DND-41 (cell line): Measurements from ENCODE around the gene MEGF9.

Source experiments
- ATAC-seq: fragments of 200-7000 bp; cut with Tn5 transposase; 3 replicates; pipeline ENCODE4 v1.9.1; 2021; ENCODE audit warnings: low read depth; ENCODE audit not compliant: insufficient read depth
- DNase-seq: peaks from one replicate; pipeline ENCODE4 v3.0.0-alpha.2; 2020
- H2AFZ ChIP-seq: 2 replicates; pipeline ENCODE4 v1.6.0; 2012; ENCODE audit warnings: low read depth, low read length
- H3K27ac ChIP-seq: 2 replicates; pipeline ENCODE4 v1.5.1; 2012; ENCODE audit warnings: low read length, inconsistent platforms
- H3K27me3 ChIP-seq: fragments of 200-600 bp; sonication (generic); 2 replicates; pipeline ENCODE4 v1.6.0; 2012; ENCODE audit warnings: low read length, mild to moderate bottlenecking, inconsistent platforms; ENCODE audit not compliant: insufficient read depth, poor library complexity
- H3K36me3 ChIP-seq: 2 replicates; pipeline ENCODE4 v1.5.1; 2012; ENCODE audit warnings: low read length, inconsistent platforms; ENCODE audit not compliant: insufficient read depth
- H3K4me1 ChIP-seq: 2 replicates; pipeline ENCODE4 v1.5.1; 2012; ENCODE audit warnings: mild to moderate bottlenecking, low read length; ENCODE audit not compliant: insufficient read depth
- H3K4me2 ChIP-seq: 2 replicates; pipeline ENCODE4 v1.6.0; 2012; ENCODE audit warnings: mild to moderate bottlenecking, moderate library complexity, low read length, inconsistent platforms; ENCODE audit not compliant: insufficient read depth
- H3K4me3 ChIP-seq, 2 experiments: fragments of 200-600 bp in 1 of 2; shearing (Covaris generic) in 1 of 2; 2 replicates each; pipeline ENCODE4 v1.5.1; 2012 to 2016; ENCODE audit warnings: inconsistent platforms in 2 of 2, low read length in 2 of 2, mild to moderate bottlenecking in 2 of 2, low read depth in 1 of 2, moderate library complexity in 1 of 2
- H3K79me2 ChIP-seq: 2 replicates; pipeline ENCODE4 v1.6.0; 2012; ENCODE audit warnings: low read length, inconsistent platforms; ENCODE audit not compliant: insufficient read depth
- H3K9ac ChIP-seq: 2 replicates; pipeline ENCODE4 v1.6.0; 2012; ENCODE audit warnings: low read depth, mild to moderate bottlenecking, inconsistent platforms, low read length, moderate library complexity
- H3K9me3 ChIP-seq: 2 replicates; pipeline ENCODE4 v1.5.1; 2012; ENCODE audit warnings: low read length, moderate library complexity, mild to moderate bottlenecking, inconsistent platforms; ENCODE audit not compliant: insufficient read depth, severe bottlenecking
- H4K20me1 ChIP-seq: 2 replicates; pipeline ENCODE4 v1.6.0; 2012; ENCODE audit warnings: low read length; ENCODE audit not compliant: insufficient read depth
- EZH2 ChIP-seq: IDR thresholded peaks from 3 replicates; pipeline ENCODE4 v1.6.1; 2012; ENCODE audit warnings: borderline replicate concordance, low read depth, mild to moderate bottlenecking, moderate library complexity, low read length, inconsistent platforms; ENCODE audit not compliant: severe bottlenecking
- TF ChIP-seq, protein P1 (sequence below): IDR thresholded peaks from 2 replicates; pipeline ENCODE4 v1.5.1; 2012; ENCODE audit warnings: borderline replicate concordance, low read length, moderate library complexity, mild to moderate bottlenecking; ENCODE audit not compliant: poor library complexity, severe bottlenecking; ENCODE audit errors: extremely low read depth

The MEGF9 gene

DNA sequence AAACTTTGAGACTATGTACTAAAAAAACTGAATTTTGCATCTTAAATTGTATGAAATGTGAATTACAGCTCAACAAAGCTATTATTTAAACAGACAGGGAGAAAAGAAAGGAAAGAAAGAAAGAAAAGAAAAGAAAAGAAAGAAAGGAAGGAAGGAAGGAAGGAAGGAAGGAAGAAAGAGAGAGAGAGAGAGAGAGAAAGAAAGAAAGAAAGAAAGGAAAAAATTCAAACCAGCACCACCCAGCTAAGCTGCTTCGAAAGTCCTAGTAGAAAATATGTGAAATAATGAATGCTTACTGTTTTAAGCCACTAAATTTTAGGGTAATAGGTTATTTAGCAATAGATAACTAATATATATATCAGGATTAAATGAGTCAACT lies 102.6 kb downstream of the MEGF9 start:
- Histone ChIP-seq H3K79me2 (no peaks in the 10 kb centered on the region), H3K4me1 (no peaks in the 10 kb centered on the region), H3K9ac (no peak overlapping the region), H4K20me1 (no peaks in the 10 kb centered on the region), H3K4me3 (no peak overlapping the region), H3K36me3 (peaks cover 23% of the 10 kb centered on the region; the same call in 1 of the 2 replicates), H3K27me3 (no peaks in the 10 kb centered on the region), H3K4me2 (no peak overlapping the region), H3K9me3 (no peaks in the 10 kb centered on the region), H3K27ac (no peak overlapping the region), H2AFZ (no peak overlapping the region)
- ATAC-seq (no peak), DNase-seq (no peak)
- TF ChIP-seq, protein P1, sequence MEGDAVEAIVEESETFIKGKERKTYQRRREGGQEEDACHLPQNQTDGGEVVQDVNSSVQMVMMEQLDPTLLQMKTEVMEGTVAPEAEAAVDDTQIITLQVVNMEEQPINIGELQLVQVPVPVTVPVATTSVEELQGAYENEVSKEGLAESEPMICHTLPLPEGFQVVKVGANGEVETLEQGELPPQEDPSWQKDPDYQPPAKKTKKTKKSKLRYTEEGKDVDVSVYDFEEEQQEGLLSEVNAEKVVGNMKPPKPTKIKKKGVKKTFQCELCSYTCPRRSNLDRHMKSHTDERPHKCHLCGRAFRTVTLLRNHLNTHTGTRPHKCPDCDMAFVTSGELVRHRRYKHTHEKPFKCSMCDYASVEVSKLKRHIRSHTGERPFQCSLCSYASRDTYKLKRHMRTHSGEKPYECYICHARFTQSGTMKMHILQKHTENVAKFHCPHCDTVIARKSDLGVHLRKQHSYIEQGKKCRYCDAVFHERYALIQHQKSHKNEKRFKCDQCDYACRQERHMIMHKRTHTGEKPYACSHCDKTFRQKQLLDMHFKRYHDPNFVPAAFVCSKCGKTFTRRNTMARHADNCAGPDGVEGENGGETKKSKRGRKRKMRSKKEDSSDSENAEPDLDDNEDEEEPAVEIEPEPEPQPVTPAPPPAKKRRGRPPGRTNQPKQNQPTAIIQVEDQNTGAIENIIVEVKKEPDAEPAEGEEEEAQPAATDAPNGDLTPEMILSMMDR: no peak
- no peak for TF ChIP-seq EZH2

DNA sequence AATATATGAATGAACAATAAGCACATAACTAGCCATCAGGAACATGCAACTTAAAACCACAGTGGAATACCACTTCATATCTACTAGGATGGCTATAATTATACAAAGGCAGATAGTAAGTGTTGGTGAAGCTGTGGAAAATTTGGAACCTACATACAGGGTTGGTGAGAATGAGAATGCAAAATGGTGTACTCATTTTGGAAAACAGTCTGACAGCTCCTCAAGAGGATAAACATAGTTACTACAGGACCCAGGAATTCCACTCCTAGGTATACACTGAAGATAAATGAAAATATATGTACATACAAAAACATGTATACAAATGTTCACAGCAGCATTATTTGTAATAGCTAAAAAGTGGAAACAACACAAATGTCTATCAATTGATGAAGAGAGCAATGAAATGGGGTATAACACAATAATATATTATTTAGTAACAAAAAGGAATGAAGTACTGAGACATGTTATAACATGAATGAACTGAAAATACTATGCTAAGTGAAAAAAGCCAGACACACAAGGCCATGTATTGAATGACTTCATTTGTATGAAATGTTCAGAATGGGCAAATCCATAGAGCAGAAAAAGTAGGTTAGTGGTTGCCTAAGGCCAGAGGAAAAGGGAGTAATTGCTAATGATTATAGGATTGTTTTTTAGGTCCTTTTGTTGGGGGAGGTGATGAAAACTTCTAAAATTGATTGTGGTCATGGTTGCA lies 103.1 kb downstream of the MEGF9 start:
- Histone ChIP-seq H3K79me2 (no peaks in the 10 kb centered on the region), H3K36me3 (peaks cover 26% of the 10 kb centered on the region; the same call in 1 of the 2 replicates), H3K27ac (no peak overlapping the region), H3K9me3 (no peaks in the 10 kb centered on the region), H3K4me2 (no peak overlapping the region), H2AFZ (no peak overlapping the region), H3K27me3 (no peaks in the 10 kb centered on the region), H3K4me3 (no peak overlapping the region), H3K9ac (no peak overlapping the region), H3K4me1 (no peaks in the 10 kb centered on the region), H4K20me1 (no peaks in the 10 kb centered on the region)
- no peak for TF ChIP-seq EZH2
- TF ChIP-seq, protein P1: peak; percentile 24
- no peak for DNase-seq
- no peak for ATAC-seq

DNA sequence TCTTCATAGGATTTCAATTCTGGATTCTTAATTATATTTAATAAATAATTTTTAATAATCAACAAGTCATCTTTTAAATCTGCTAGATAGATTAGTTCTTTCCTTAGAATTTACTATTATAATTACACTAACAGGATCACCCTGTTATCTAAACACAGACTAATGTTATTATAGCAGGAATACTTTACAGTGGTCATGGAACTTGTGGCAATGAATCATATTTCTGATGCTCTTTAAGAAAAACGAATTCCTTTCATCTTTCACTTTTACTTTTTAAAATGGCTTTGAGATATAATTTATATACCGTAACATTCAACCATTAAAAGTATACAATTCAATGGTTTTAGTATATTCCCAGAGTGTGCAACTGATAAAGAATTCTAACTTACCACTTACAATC lies 104.6 kb downstream of the MEGF9 start:
- Histone ChIP-seq H3K4me2 (no peak overlapping the region), H3K79me2 (no peaks in the 10 kb centered on the region), H3K27ac (no peak overlapping the region), H3K27me3 (no peaks in the 10 kb centered on the region), H4K20me1 (no peaks in the 10 kb centered on the region), H3K4me1 (no peaks in the 10 kb centered on the region), H2AFZ (no peak overlapping the region), H3K36me3 (peaks cover 37% of the 10 kb centered on the region; the same call in 1 of the 2 replicates), H3K9me3 (no peaks in the 10 kb centered on the region), H3K9ac (no peak overlapping the region), H3K4me3 (no peak overlapping the region)
- no peak for DNase-seq
- ATAC-seq: no peak
- no peak for TF ChIP-seq EZH2
- TF ChIP-seq, protein P1: no peak

DNA sequence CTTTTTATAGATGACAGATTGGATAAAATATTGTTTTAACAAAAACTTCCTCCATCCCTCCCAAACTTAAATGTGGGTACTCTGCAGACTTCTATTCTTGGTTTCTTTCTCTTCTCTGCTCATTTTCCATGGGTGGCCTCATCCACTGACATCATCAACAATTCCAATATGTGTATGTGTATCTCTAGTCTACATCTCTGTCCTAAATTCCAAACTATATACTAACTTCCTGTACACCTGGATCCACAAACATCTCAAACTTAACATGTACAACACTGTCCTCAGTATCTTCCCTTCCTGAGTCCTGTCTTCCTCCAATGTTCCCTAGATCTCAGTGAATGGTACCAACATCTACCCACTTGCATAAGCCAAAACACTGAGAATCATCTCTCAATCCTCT lies 105.8 kb downstream of the MEGF9 start:
- Histone ChIP-seq H3K9me3 (no peaks in the 10 kb centered on the region), H3K4me2 (no peak overlapping the region)
- no peak for TF ChIP-seq EZH2
- TF ChIP-seq, protein P1: no peak

More for the DNA sequence above, 105.8 kb downstream of the MEGF9 start:
- ATAC-seq (no peak), DNase-seq (no peak)
- Histone ChIP-seq H3K9ac (no peak overlapping the region), H3K27me3 (no peaks in the 10 kb centered on the region), H3K27ac (no peak overlapping the region), H3K4me3 (no peak overlapping the region), H3K79me2 (no peaks in the 10 kb centered on the region), H3K36me3 (peaks cover 39% of the 10 kb centered on the region; the same call in 1 of the 2 replicates), H2AFZ (no peak overlapping the region), H3K4me1 (no peaks in the 10 kb centered on the region), H4K20me1 (no peaks in the 10 kb centered on the region)
